Fibroblast of mammary gland (primary cell): ENCODE results near the gene SFSWAP.

Source experiments
- DNase-seq: peaks from one replicate; pipeline ENCODE4 v3.0.0-alpha.2; 2010; ENCODE audit warnings: low read depth
- H3K4me3 ChIP-seq: 2 replicates; pipeline ENCODE4 v1.5.1; 2011; ENCODE audit warnings: low read depth, mild to moderate bottlenecking, low read length, moderate library complexity; ENCODE audit not compliant: control insufficient read depth
- CTCF ChIP-seq: conservative IDR thresholded peaks from 2 replicates; pipeline ENCODE4 v1.5.1; 2011; ENCODE audit warnings: low read depth, low read length, inconsistent platforms; ENCODE audit not compliant: control insufficient read depth, insufficient read depth

SFSWAP gene

GRCh38 chr12:131828671-131829355 lies 117.9 kb downstream of the SFSWAP start:
- DNase-seq, result no peak
- no peak for TF ChIP-seq CTCF
- H3K4me3 ChIP-seq, result peak overlapping the region; percentile 55

- H3K4me3 ChIP-seq, result peak overlapping the region; percentile 55
- no peak for TF ChIP-seq CTCF
- no peak for DNase-seq
Measured at GRCh38 chr12:131829356-131829747, 118.5 kb downstream of the SFSWAP start.

- DNase-seq, result no peak
- TF ChIP-seq CTCF, result no peak
- peak overlapping the region; percentile 55 for H3K4me3 ChIP-seq
Measured at GRCh38 chr12:131829791-131830334, 119.0 kb downstream of the SFSWAP start.

GRCh38 chr12:131830335-131830913 lies 119.5 kb downstream of the SFSWAP start:
- peak overlapping the region; percentile 62 for H3K4me3 ChIP-seq
- TF ChIP-seq CTCF, result peak; percentile 37
- DNase-seq, result peak; percentile 78

- TF ChIP-seq CTCF, result no peak
- peak; percentile 13 for DNase-seq
- H3K4me3 ChIP-seq, result peak overlapping the region; percentile 62
Measured at GRCh38 chr12:131830914-131831571, 120.2 kb downstream of the SFSWAP start.

- H3K4me3 ChIP-seq, result peak overlapping the region; percentile 62
- DNase-seq, result peak; percentile 86
- no peak for TF ChIP-seq CTCF
Measured at GRCh38 chr12:131831635-131832041, 120.7 kb downstream of the SFSWAP start.
